Panc1 (cell line): ENCODE data around the gene VEZT. TPM values are rescaled to one million over a fixed set of nuclear protein-coding genes. Genes with fewer than 3 reads are reported as not detected.
A peak's percentile ranks its signal among the peaks of the same experiment; 100 is the strongest.

Experiments
- ATAC-seq: fragments of 200-7000 bp; cut with Tn5 transposase; 2 replicates; pipeline ENCODE4 v1.9.1; 2020; ENCODE audit warnings: mild to moderate bottlenecking, moderate library complexity
- BruUV-seq: library from RNA; stranded (reverse); fragments of 400-500 nt; replicated peaks from 2 replicates; lab custom pipeline; 2021; lab: Mats Ljungman, UMichigan
- CTCF ChIA-PET: fragments of 300-600 bp; sonication (Branson Sonifier 250); formaldehyde crosslinking; loops from one replicate; lab custom pipeline; 2022; ENCODE audit warnings: antibody characterized with exemption; lab: Charles Lee
- POLR2A ChIA-PET: fragments of 300-600 bp; sonication (Branson Sonifier 250); formaldehyde crosslinking; loops from one replicate; lab custom pipeline; 2022; ENCODE audit warnings: antibody characterized with exemption; lab: Charles Lee
- DNase-seq: peaks from one replicate; pipeline ENCODE4 v3.0.0-alpha.2; 2010; ENCODE audit warnings: low read depth, low spot score
- H3K27ac ChIP-seq: 2 replicates; pipeline ENCODE4 v1.5.1; 2011; ENCODE audit warnings: mild to moderate bottlenecking, low read length, inconsistent platforms
- H3K27me3 ChIP-seq: fragments of 200-500 bp; sonication (Bioruptor generic); 2 replicates; pipeline ENCODE4 v1.6.0; 2014; ENCODE audit warnings: low read length, inconsistent platforms; ENCODE audit not compliant: control insufficient read depth, insufficient read depth
- H3K36me3 ChIP-seq: fragments of 200-500 bp; sonication (Bioruptor generic); 2 replicates; pipeline ENCODE4 v1.5.1; 2014; ENCODE audit warnings: inconsistent platforms, mild to moderate bottlenecking, low read length, moderate library complexity; ENCODE audit not compliant: control insufficient read depth, insufficient read depth
- H3K4me1 ChIP-seq: 2 replicates; pipeline ENCODE4 v1.5.1; 2011; ENCODE audit warnings: inconsistent platforms, mild to moderate bottlenecking, low read length, moderate library complexity; ENCODE audit not compliant: control insufficient read depth, insufficient read depth
- H3K4me3 ChIP-seq, 2 experiments: 2 replicates each; pipeline ENCODE4 v1.5.1; 2011 to 2012; ENCODE audit warnings: low read depth in 2 of 2, low read length in 2 of 2, mild to moderate bottlenecking in 2 of 2, inconsistent platforms in 1 of 2, moderate library complexity in 1 of 2
- H3K9me3 ChIP-seq: fragments of 200-500 bp; sonication (Bioruptor generic); 2 replicates; pipeline ENCODE4 v1.5.1; 2014; ENCODE audit warnings: low read depth, mild to moderate bottlenecking, inconsistent platforms, low read length, moderate library complexity; ENCODE audit not compliant: control insufficient read depth, insufficient read depth
- POLR2AphosphoS5 ChIP-seq: IDR thresholded peaks from 2 replicates; pipeline ENCODE4 v1.6.1; 2012; ENCODE audit warnings: mild to moderate bottlenecking, low read depth, low read length, moderate library complexity
- SIN3A ChIP-seq: IDR thresholded peaks from 2 replicates; pipeline ENCODE4 v1.6.1; 2012; ENCODE audit warnings: low read depth, mild to moderate bottlenecking, low read length, moderate library complexity, borderline replicate concordance; ENCODE audit not compliant: insufficient read depth
- TCF7L2 ChIP-seq: IDR thresholded peaks from 2 replicates; pipeline ENCODE4 v1.6.1; 2011; ENCODE audit warnings: mild to moderate bottlenecking, low read depth, low read length, inconsistent platforms
- in situ Hi-C: cut with HindIII; loops from 2 replicates; pipeline ENCODE4 v1.10.0; 2016; ENCODE audit warnings: low sequenced_read_pairs, low pct_unique_long_range_greater_than_20kb
- intact Hi-C: fragments of 100-400 bp; cut with micrococcal nuclease; formaldehyde crosslinking; loops from one replicate; pipeline ENCODE4 v1.10.0; 2022; ENCODE audit not compliant: unreplicated experiment
- total RNA-seq: library from RNA; stranded (reverse); gene quantifications from one replicate; pipeline ENCODE4 v1.2.1, GENCODE V29; 2021; ENCODE audit not compliant: unreplicated experiment
- TF ChIP-seq, protein P1 (sequence below): fragments of 450-650 bp; IDR thresholded peaks from 2 replicates; pipeline ENCODE4 v1.5.1; 2017; ENCODE audit warnings: mild to moderate bottlenecking
- TF ChIP-seq, protein P2 (sequence below), 2 experiments: IDR thresholded peaks; 2 replicates each; pipeline ENCODE4 v1.6.1; 2011 to 2012; ENCODE audit warnings: low read depth in 2 of 2, control low read depth in 1 of 2, low read length in 1 of 2, mild to moderate bottlenecking in 1 of 2, moderate library complexity in 1 of 2; ENCODE audit not compliant: insufficient read depth in 1 of 2

VEZT gene
- total RNA-seq, 1 experiment from 2014 or later, result 70.6 TPM

DNA sequence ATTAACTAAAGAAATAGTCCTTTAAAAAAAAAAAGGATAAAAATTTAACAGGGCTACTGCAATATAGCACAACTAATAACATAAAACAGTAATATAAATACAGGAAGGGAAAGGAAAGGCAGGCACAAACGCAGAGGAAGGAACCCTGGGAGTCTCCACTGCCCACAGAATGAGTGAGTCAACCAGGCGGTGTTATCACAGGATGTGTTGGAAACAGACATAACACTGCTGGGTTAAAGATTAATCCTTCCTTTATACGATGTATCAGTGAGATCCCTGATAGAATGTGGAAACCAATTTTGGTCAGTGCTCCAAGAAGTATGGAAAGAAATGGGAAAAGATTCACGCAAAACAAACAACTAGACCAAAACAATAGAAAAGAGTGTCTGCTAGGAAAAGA is 48.2 kb upstream of the VEZT start:
- Histone ChIP-seq H3K27me3 (no peaks in the 10 kb centered on the region), H3K27ac (no peak overlapping the region), H3K4me3 (no peak overlapping the region), H3K36me3 (no peaks in the 10 kb centered on the region), H3K4me1 (peaks cover 17% of the 10 kb centered on the region), H3K9me3 (no peaks in the 10 kb centered on the region)
- ChIA-PET POLR2A (no interaction called here), CTCF (no interaction called here)
- ATAC-seq (no peak), DNase-seq (no peak)
- intact Hi-C loops, result no loop called here
- TF ChIP-seq, protein P1, sequence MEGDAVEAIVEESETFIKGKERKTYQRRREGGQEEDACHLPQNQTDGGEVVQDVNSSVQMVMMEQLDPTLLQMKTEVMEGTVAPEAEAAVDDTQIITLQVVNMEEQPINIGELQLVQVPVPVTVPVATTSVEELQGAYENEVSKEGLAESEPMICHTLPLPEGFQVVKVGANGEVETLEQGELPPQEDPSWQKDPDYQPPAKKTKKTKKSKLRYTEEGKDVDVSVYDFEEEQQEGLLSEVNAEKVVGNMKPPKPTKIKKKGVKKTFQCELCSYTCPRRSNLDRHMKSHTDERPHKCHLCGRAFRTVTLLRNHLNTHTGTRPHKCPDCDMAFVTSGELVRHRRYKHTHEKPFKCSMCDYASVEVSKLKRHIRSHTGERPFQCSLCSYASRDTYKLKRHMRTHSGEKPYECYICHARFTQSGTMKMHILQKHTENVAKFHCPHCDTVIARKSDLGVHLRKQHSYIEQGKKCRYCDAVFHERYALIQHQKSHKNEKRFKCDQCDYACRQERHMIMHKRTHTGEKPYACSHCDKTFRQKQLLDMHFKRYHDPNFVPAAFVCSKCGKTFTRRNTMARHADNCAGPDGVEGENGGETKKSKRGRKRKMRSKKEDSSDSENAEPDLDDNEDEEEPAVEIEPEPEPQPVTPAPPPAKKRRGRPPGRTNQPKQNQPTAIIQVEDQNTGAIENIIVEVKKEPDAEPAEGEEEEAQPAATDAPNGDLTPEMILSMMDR, result no peak
- no peak for TF ChIP-seq SIN3A
- BruUV-seq, result no TSS peak
- in situ Hi-C loops, result no loop called here

DNA sequence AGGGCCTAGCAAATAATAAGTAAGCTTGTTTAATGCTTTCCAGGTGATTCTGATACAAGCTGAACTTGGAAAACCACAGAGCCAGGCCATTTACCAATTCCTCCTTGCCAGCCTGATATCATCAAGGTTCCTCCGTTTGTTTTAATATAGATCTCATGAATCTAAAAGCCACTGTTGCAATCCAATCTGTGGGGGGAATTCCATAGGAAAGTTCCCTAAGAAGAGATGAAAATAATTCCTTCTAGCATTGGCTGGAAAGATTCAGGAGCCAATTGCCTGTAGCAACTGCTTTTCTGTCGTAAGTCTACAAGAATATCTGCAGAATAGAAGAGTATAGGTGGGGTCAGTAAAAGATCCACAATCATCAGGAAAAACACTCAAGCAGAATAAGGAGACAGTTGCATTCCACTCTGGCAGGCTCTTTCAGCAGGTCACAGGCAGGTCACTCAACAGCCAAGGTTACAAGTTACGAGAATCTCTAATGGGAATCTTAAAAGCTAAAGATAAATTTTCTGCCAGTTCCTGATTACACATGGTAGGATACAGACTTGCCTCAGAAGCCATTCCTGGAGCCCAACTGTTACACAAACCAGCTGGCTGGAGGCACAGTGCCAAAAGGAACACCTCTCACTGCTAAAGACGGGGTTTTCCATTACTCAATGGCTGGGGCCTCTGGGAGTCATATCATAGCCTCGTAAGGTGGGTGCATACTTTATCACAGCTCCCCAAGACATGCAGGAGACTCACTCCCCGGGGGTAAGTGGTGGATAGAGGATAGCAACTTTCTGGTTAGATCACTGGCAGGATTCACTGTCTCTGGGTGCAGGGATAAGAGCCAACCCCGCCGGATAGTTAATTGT is 44.0 kb upstream of the VEZT start:
- H3K9me3 ChIP-seq, result no peaks in the 10 kb centered on the region
- DNase-seq, result no peak
- no TSS peak for BruUV-seq
- in situ Hi-C loops, result no loop called here
- intact Hi-C loops, result no loop called here
- no peaks in the 10 kb centered on the region for H3K36me3 ChIP-seq
- H3K4me3 ChIP-seq, result no peak overlapping the region
- peak; percentile 57; the same call in 1 of the 2 replicates for TF ChIP-seq TCF7L2
- no peak for TF ChIP-seq SIN3A
- TF ChIP-seq, protein P2, sequence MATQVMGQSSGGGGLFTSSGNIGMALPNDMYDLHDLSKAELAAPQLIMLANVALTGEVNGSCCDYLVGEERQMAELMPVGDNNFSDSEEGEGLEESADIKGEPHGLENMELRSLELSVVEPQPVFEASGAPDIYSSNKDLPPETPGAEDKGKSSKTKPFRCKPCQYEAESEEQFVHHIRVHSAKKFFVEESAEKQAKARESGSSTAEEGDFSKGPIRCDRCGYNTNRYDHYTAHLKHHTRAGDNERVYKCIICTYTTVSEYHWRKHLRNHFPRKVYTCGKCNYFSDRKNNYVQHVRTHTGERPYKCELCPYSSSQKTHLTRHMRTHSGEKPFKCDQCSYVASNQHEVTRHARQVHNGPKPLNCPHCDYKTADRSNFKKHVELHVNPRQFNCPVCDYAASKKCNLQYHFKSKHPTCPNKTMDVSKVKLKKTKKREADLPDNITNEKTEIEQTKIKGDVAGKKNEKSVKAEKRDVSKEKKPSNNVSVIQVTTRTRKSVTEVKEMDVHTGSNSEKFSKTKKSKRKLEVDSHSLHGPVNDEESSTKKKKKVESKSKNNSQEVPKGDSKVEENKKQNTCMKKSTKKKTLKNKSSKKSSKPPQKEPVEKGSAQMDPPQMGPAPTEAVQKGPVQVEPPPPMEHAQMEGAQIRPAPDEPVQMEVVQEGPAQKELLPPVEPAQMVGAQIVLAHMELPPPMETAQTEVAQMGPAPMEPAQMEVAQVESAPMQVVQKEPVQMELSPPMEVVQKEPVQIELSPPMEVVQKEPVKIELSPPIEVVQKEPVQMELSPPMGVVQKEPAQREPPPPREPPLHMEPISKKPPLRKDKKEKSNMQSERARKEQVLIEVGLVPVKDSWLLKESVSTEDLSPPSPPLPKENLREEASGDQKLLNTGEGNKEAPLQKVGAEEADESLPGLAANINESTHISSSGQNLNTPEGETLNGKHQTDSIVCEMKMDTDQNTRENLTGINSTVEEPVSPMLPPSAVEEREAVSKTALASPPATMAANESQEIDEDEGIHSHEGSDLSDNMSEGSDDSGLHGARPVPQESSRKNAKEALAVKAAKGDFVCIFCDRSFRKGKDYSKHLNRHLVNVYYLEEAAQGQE (IDR thresholded peaks at IDR 0.05; ENCODE audit: insufficient read depth in 1 of 2, low read depth in 2 of 2, low read length in 1 of 2), result no peak
- TF ChIP-seq POLR2AphosphoS5, result no peak
- TF ChIP-seq, protein P1, result no peak
- ATAC-seq, result peak; percentile 81
- CTCF ChIA-PET, result interaction anchor here (1.4 kb wide), 1 partner anchor 361 kb away, joined by 5 read pairs; no protein-coding TSS in a partner anchor
- no peaks in the 10 kb centered on the region for H3K27me3 ChIP-seq
- POLR2A ChIA-PET, result interaction anchor here (0.5 kb wide), 1 partner anchor 14 kb away, joined by 4 read pairs; no protein-coding TSS in a partner anchor
- H3K27ac ChIP-seq, result peak overlapping the region; percentile 80
- H3K4me1 ChIP-seq, result peaks cover 20% of the 10 kb centered on the region
